ENCODE results near the gene CCDC149. TPM values are rescaled to one million over a fixed set of nuclear protein-coding genes. Genes with fewer than 3 reads are reported as not detected.

CCDC149 gene
- total and polyA plus RNA-seq, 2 donors (not counting 3 experiments of a cell fraction or from before 2014, with no cell fraction given), result 7.8 to 11.3 TPM

GRCh38 chr4:24809376-24809775 is 103.5 kb downstream of the CCDC149 start:
- DNase-seq (ENCODE audit: low read depth, low spot score) (no peak), FAIRE-seq (no peak)
- H3K9ac ChIP-seq (replicated peaks; ENCODE audit: extremely low read depth, insufficient read depth, low read length), result no peak overlapping the region
- H4K20me1 ChIP-seq (replicated peaks; ENCODE audit: control insufficient read depth, extremely low read depth, insufficient read depth, low read length), result no peaks in the 10 kb centered on the region
- intact Hi-C loops (cut with micrococcal nuclease) (no loop called here), dilution Hi-C loops (cut with MboI; ENCODE audit: extremely low pct_ligation_motif_present, low sequenced_read_pairs) (no loop called here)
- H3K36me3 ChIP-seq (ENCODE audit: control insufficient read depth in 2 of 2, extremely low read depth in 1 of 2, insufficient read depth in 2 of 2, low read length in 2 of 2), result no peaks in the 10 kb centered on the region
- no peak overlapping the region for H2AFZ ChIP-seq (ENCODE audit: low read depth, low read length)
- no peak overlapping the region for H3K4me2 ChIP-seq (ENCODE audit: insufficient read depth, low read length)
- BruUV-seq (replicated peaks), result no TSS peak
- ChIA-PET CTCF (interaction anchor here (1.0 to 2.4 kb wide), 3 partner anchors 19 to 170 kb away, joined by 3 to 6 read pairs (median 3); no protein-coding TSS in a partner anchor), POLR2A (no interaction called here)
- TF ChIP-seq, protein P1, sequence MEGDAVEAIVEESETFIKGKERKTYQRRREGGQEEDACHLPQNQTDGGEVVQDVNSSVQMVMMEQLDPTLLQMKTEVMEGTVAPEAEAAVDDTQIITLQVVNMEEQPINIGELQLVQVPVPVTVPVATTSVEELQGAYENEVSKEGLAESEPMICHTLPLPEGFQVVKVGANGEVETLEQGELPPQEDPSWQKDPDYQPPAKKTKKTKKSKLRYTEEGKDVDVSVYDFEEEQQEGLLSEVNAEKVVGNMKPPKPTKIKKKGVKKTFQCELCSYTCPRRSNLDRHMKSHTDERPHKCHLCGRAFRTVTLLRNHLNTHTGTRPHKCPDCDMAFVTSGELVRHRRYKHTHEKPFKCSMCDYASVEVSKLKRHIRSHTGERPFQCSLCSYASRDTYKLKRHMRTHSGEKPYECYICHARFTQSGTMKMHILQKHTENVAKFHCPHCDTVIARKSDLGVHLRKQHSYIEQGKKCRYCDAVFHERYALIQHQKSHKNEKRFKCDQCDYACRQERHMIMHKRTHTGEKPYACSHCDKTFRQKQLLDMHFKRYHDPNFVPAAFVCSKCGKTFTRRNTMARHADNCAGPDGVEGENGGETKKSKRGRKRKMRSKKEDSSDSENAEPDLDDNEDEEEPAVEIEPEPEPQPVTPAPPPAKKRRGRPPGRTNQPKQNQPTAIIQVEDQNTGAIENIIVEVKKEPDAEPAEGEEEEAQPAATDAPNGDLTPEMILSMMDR (IDR thresholded peaks at IDR 0.05; ENCODE audit: extremely low read depth in 1 of 2, insufficient read depth in 1 of 2, low read depth in 1 of 2, low read length in 2 of 2), result peak in 1 of 2 donors; percentile 12
- no peak for TF ChIP-seq JUN (IDR thresholded peaks at IDR 0.05; ENCODE audit: borderline replicate concordance, insufficient read depth, insufficient read length, low read depth)
- TF ChIP-seq MYC (IDR thresholded peaks at IDR 0.05; ENCODE audit: low read depth, low read length), result no peak
- no peak overlapping the region for H3K27ac ChIP-seq (ENCODE audit: insufficient read depth, low read depth, low read length)
- H3K4me3 ChIP-seq (replicated peaks in 1 of 3; ENCODE audit: insufficient read depth in 1 of 3, low read depth in 1 of 3, low read length in 3 of 3), result no peak overlapping the region
- no peaks in the 10 kb centered on the region for H3K4me1 ChIP-seq (ENCODE audit: control insufficient read depth, extremely low read depth, insufficient read depth, low read length)
- H3K79me2 ChIP-seq (ENCODE audit: control insufficient read depth, insufficient read depth, low read length), result no peaks in the 10 kb centered on the region
- H3K9me3 ChIP-seq (replicated peaks; ENCODE audit: control insufficient read depth, insufficient read depth, low read length), result no peaks in the 10 kb centered on the region
- no peaks in the 10 kb centered on the region for H3K9me1 ChIP-seq (replicated peaks; ENCODE audit: control insufficient read depth, extremely low read depth, insufficient read depth, low read length)
- peaks cover 0 to 2% of the 10 kb centered on the region in 2 experiments for H3K27me3 ChIP-seq (ENCODE audit: control insufficient read depth in 2 of 2, insufficient read depth in 2 of 2, low read length in 2 of 2)

- Histone ChIP-seq H3K9me1 (replicated peaks; ENCODE audit: control insufficient read depth, extremely low read depth, insufficient read depth, low read length) (no peaks in the 10 kb centered on the region), H4K20me1 (replicated peaks; ENCODE audit: control insufficient read depth, extremely low read depth, insufficient read depth, low read length) (no peaks in the 10 kb centered on the region), H3K27ac (ENCODE audit: insufficient read depth, low read depth, low read length) (no peak overlapping the region), H3K79me2 (ENCODE audit: control insufficient read depth, insufficient read depth, low read length) (no peaks in the 10 kb centered on the region), H3K4me3 (replicated peaks in 1 of 3; ENCODE audit: insufficient read depth in 1 of 3, low read depth in 1 of 3, low read length in 3 of 3) (no peak overlapping the region), H3K9me3 (replicated peaks; ENCODE audit: control insufficient read depth, insufficient read depth, low read length) (no peaks in the 10 kb centered on the region), H3K27me3 (ENCODE audit: control insufficient read depth in 2 of 2, insufficient read depth in 2 of 2, low read length in 2 of 2) (peaks cover 0 to 2% of the 10 kb centered on the region in 2 experiments), H2AFZ (ENCODE audit: low read depth, low read length) (no peak overlapping the region), H3K4me1 (ENCODE audit: control insufficient read depth, extremely low read depth, insufficient read depth, low read length) (no peaks in the 10 kb centered on the region), H3K9ac (replicated peaks; ENCODE audit: extremely low read depth, insufficient read depth, low read length) (no peak overlapping the region), H3K4me2 (ENCODE audit: insufficient read depth, low read length) (no peak overlapping the region), H3K36me3 (ENCODE audit: control insufficient read depth in 2 of 2, extremely low read depth in 1 of 2, insufficient read depth in 2 of 2, low read length in 2 of 2) (no peaks in the 10 kb centered on the region)
- TF ChIP-seq EZH2 (IDR thresholded peaks at IDR 0.05; ENCODE audit: borderline replicate concordance, low read depth, low read length, severe bottlenecking), result no peak
- dilution Hi-C loops (cut with MboI; ENCODE audit: extremely low pct_ligation_motif_present, low sequenced_read_pairs), result no loop called here
- ChIA-PET CTCF (interaction anchor here (1.0 to 2.4 kb wide), 3 partner anchors 19 to 171 kb away, joined by 3 to 6 read pairs (median 3); no protein-coding TSS in a partner anchor), POLR2A (no interaction called here)
- DNase-seq (ENCODE audit: low read depth, low spot score) (no peak), FAIRE-seq (no peak)
- BruUV-seq (replicated peaks), result no TSS peak
- intact Hi-C loops (cut with micrococcal nuclease), result no loop called here
These were observed 103.9 kb downstream of the CCDC149 start for GRCh38 chr4:24808955-24809354.

Data from endothelial cell of umbilical vein (primary cell).